SJSA1 (cell line): ENCODE measurements around the gene ZNF653. TPM values are rescaled to one million over a fixed set of nuclear protein-coding genes. Genes with fewer than 3 reads are reported as not detected.
"Not testable (repeated sequence)": the region's sequence is repeated elsewhere in the genome, so short reads cannot be mapped to it uniquely, and the experiment has no call there.

ENCODE experiments used
- DNase-seq, 2 experiments: peaks; one replicate each; pipeline ENCODE4 v3.0.0-alpha.2; 2015 to 2020; ENCODE audit warnings: low spot score in 2 of 2, low read depth in 1 of 2
- H3K27ac ChIP-seq: fragments of 250-450 bp; sonication (Bioruptor Pico); 2 replicates; pipeline ENCODE4 v1.5.1; 2020; ENCODE audit warnings: mild to moderate bottlenecking, moderate library complexity
- H3K27me3 ChIP-seq: fragments of 250-450 bp; sonication (Bioruptor Pico); replicated peaks from 2 replicates; pipeline ENCODE4 v1.5.1; 2020; ENCODE audit warnings: mild to moderate bottlenecking, moderate library complexity
- H3K36me3 ChIP-seq: fragments of 250-450 bp; sonication (Bioruptor Pico); 2 replicates; pipeline ENCODE4 v1.5.1; 2020; ENCODE audit warnings: mild to moderate bottlenecking
- H3K4me1 ChIP-seq: fragments of 250-450 bp; sonication (Bioruptor Pico); replicated peaks from 2 replicates; pipeline ENCODE4 v1.6.1; 2021; ENCODE audit warnings: mild to moderate bottlenecking
- H3K4me3 ChIP-seq: fragments of 250-450 bp; sonication (Bioruptor Pico); 2 replicates; pipeline ENCODE4 v1.5.1; 2020; ENCODE audit warnings: mild to moderate bottlenecking
- H3K9me3 ChIP-seq: fragments of 250-450 bp; sonication (Bioruptor Pico); replicated peaks from 2 replicates; pipeline ENCODE4 v1.5.1; 2020; ENCODE audit warnings: mild to moderate bottlenecking
- total RNA-seq: library from RNA; depleted of rRNA; stranded (reverse); fragments of >200 nt; shearing (Covaris generic); gene quantifications from 2 replicates; pipeline ENCODE4 v1.2.3, GENCODE V29; 2014

Gene ZNF653
- total RNA-seq, 1 experiment from 2014 or later: 4.8 TPM

DNA sequence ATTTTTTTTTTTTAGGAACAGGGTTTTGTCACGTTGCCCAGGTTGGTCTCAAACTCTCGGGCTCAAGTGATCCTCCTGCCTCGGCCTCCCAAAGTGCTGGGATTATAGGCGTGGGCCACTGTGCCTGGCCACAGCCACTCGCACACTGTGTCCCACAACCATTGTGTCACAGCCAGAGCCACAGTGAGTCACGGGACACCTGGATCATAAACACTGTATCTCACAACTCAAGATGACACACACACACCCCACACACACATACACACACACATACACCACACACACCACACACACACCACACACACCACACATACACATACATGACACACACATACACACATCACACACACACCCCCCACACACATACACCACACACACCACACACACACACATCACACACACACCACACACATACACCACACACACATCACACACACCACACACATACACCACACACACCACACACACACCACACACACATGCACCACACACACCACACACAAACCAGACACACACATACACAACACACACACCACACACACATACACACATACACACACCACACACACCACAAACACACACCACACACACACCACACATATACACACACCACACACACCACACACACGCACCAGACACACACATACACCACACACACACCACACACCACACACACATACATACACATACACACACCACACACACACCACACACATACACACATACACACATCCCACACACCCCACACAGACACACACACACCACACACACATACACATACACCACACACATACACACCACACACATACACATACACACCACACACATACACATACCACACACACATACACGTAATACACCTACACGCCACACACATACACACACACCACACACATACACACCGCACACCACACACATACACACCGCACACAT is 41.0 kb downstream of the ZNF653 start:
- Histone ChIP-seq H3K27ac (no peak overlapping the region), H3K4me3 (no peak overlapping the region), H3K9me3 (no peaks in the 10 kb centered on the region), H3K4me1 (no peaks in the 10 kb centered on the region), H3K36me3 (no peaks in the 10 kb centered on the region), H3K27me3 (no peaks in the 10 kb centered on the region)
- no peak for DNase-seq

DNA sequence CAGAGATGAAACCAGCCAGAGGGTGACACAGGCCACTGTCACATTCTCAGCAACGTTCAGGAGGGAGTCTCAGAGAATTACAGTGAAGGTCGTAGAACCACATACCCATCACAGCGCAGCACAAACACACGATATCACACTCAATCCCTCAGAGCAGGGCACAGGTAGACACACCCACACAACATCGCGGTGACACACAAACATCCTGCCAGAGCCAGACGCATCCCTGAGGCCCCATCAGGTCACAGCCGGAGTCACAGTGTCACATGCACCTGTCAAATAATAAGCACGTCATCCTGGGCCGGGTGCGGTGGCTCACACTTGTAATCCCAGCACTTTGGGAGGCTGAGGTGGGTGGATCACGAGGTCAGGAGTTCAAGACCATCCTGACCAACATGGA is 42.2 kb downstream of the ZNF653 start:
- no peak overlapping the region for H3K27ac ChIP-seq
- H3K9me3 ChIP-seq: no peaks in the 10 kb centered on the region
- no peak for DNase-seq
- H3K36me3 ChIP-seq: no peaks in the 10 kb centered on the region
- no peaks in the 10 kb centered on the region for H3K27me3 ChIP-seq
- H3K4me1 ChIP-seq: no peaks in the 10 kb centered on the region
- H3K4me3 ChIP-seq: no peak overlapping the region

DNA sequence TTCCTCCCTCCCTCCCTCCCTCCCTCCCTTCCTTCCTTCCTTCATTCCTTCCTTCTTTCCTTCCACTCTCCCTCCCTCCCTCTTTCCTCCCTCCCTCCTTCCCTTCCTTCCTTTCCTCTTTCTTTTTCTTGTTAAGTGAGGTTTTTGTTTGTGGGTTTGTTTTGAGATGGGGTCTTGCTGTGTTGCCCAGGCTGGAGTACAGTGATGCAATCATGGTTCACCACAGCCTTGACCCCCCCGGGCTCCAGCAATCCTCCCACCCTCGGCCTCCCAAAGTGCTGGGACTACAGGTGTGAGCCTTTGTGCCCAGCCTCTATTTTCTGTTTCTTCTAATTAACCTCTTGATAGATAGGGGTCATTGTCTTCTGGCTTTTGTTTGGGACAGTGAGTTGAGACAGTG is 44.2 kb downstream of the ZNF653 start:
- Histone ChIP-seq H3K27me3 (no peaks in the 10 kb centered on the region), H3K9me3 (no peaks in the 10 kb centered on the region), H3K4me3 (no peak overlapping the region), H3K4me1 (no peaks in the 10 kb centered on the region), H3K27ac (no peak overlapping the region), H3K36me3 (no peaks in the 10 kb centered on the region)
- no peak for DNase-seq

DNA sequence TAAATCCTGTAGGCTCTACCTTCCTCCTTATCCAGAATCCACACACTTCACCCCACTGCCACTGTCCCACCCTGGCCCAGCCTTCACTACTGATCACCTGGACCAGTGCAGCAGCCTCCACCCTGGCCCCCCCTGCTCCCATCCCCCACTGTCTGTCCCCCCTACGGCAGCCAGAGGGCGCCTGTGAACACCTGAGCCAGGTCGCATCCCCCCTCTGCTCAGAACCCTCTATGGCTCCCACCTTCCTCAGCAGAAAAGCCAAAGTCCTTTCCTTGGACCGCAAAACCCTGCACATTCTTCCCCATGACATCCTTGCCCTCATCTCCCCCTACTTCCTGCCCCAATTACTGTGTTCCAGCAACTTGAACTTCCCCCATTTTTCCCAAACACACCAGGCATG is 45.4 kb downstream of the ZNF653 start:
- Histone ChIP-seq H3K4me1 (no peaks in the 10 kb centered on the region), H3K36me3 (no peaks in the 10 kb centered on the region), H3K27me3 (no peaks in the 10 kb centered on the region), H3K4me3 (no peak overlapping the region), H3K9me3 (no peaks in the 10 kb centered on the region), H3K27ac (no peak overlapping the region)
- no peak for DNase-seq

DNA sequence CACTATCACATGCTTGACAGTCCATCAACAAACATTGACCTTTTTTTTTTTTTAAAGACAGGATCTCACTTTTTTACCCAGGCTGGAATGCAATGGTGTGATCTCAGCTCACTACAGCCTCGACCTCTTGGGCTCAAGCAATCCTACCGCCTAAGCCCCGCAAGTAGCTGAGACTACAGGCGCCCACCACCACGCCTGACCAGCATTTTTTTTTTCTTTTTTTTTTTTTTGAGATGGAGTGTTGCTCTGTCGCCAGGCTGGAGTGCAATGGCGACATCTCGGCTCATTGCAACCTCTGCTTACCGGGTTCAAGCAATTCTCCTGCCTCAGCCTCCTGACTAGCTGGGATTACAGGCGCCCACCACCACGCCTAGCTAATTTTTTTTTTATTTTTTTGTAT is 46.7 kb downstream of the ZNF653 start:
- not testable (repeated sequence) for H3K27me3 ChIP-seq, DNase-seq, H3K9me3 ChIP-seq, H3K36me3 ChIP-seq, H3K4me3 ChIP-seq, H3K27ac ChIP-seq, H3K4me1 ChIP-seq

DNA sequence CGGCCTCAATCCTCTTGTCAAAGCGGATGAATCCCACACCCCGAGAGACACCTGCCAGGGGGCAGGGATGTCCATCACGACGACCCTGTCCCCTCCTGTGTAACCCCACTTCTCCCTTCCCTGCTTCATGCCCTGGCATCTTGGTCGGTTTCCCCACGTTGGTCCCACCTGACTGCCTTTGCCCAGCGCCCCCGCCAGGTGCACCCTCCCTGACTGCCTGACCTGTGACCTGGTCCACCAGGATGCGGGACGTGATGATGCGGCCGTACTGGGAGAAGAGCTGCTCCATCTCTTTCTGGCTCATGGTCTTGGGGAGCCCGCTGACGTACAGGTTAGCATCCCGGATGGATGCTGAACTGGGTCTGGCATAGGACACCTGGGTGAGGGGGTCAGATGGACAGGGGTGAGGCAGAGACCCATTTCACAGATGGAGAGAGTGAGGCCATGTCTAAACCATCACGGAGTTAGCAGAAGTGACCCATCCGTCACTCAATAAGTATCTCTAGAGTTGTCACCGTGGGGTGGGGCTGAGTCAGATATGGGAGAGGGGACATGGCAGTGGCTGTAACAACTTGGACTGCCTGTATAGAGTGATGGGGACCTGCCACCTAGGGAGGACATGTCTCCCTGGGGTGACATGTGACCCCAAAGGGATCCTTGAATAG is 47.3 kb downstream of the ZNF653 start:
- H3K27ac ChIP-seq: no peak overlapping the region
- no peak for DNase-seq
- H3K4me1 ChIP-seq: no peaks in the 10 kb centered on the region
- no peaks in the 10 kb centered on the region for H3K27me3 ChIP-seq
- H3K36me3 ChIP-seq: no peaks in the 10 kb centered on the region
- no peak overlapping the region for H3K4me3 ChIP-seq
- no peaks in the 10 kb centered on the region for H3K9me3 ChIP-seq

DNA sequence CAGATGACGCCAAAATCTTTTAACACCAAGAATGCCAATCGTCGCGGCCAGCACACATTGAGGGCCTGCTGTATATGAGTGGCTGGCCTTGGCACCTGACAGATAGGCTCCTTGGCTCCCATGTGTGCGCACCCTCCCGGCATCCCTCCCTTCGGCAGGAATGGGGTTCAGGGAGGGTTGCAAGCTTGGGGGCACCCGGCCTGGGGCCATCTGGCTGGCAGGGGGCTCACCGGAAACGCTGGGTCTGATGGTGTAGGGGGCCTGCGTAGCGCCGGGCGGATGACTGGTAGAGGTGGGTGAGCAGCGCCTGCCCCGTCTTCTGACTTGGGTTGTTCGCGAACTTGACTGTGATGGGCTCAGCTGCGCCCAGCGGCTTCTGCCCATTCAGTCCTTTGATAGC is 47.8 kb downstream of the ZNF653 start:
- Histone ChIP-seq H3K36me3 (no peaks in the 10 kb centered on the region), H3K9me3 (no peaks in the 10 kb centered on the region), H3K4me3 (no peak overlapping the region), H3K27me3 (no peaks in the 10 kb centered on the region), H3K27ac (no peak overlapping the region), H3K4me1 (no peaks in the 10 kb centered on the region)
- no peak for DNase-seq

DNA sequence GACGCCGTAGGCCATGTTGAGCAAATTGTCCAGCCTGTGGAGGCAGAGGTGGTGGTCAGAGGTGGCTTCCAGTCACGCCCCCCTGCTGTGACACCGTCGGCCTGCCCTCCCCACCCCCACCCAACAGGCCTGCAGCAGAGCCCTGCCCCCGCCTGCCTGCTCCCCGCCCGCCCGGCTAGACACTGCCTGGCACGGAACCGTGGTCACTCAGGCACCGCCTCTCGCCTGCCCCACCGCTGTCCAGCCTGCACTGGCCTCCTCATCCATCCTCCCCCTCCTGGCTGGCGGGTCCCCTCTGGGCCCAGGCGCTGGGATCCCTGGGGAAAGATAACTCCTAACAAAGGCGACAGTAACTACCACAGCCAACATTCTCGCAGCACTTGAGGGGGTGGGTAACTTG is 48.5 kb downstream of the ZNF653 start:
- no peak overlapping the region for H3K4me3 ChIP-seq
- H3K4me1 ChIP-seq: no peaks in the 10 kb centered on the region
- H3K9me3 ChIP-seq: no peaks in the 10 kb centered on the region
- no peaks in the 10 kb centered on the region for H3K36me3 ChIP-seq
- H3K27me3 ChIP-seq: no peaks in the 10 kb centered on the region
- H3K27ac ChIP-seq: no peak overlapping the region
- no peak for DNase-seq

DNA sequence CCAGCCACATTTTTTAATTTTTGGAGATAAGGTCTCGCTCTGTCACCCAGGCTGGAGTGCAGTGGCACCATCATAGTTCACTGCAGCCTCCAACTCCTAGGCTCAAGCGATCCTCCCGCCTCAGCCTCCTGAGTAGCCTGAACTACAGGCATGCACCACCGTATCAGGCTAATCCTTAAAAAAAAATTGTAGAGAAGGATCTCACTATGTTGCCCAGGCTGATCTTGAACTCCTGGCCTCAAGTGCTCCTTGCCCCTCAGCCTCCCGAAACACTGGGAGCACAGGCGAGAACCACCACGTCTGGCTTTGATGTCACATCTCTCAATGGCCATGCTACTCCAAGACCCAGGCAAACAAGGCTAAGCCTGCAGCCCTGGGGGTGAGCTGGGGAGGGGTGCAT is 49.0 kb downstream of the ZNF653 start:
- no peaks in the 10 kb centered on the region for H3K36me3 ChIP-seq
- no peak for DNase-seq
- H3K27ac ChIP-seq: no peak overlapping the region
- H3K9me3 ChIP-seq: no peaks in the 10 kb centered on the region
- H3K27me3 ChIP-seq: no peaks in the 10 kb centered on the region
- H3K4me1 ChIP-seq: no peaks in the 10 kb centered on the region
- H3K4me3 ChIP-seq: no peak overlapping the region

DNA sequence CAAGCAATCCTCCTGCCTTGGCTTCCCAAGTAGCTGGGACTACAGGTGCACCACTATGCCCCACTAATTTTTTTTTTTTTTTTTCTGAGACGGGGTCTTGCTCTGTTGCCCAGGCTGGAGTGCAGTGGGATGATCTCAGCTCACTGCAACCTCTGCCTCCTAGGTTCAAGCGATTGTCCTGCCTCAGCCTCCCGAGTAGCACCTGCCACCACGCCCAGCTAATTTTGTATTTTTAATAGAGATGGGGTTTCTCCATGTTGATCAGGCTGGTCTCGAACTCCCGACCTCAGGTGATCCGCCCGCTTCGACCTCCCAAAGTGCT is 50.4 kb downstream of the ZNF653 start:
- not testable (repeated sequence) for H3K4me1 ChIP-seq, DNase-seq, H3K9me3 ChIP-seq

DNA sequence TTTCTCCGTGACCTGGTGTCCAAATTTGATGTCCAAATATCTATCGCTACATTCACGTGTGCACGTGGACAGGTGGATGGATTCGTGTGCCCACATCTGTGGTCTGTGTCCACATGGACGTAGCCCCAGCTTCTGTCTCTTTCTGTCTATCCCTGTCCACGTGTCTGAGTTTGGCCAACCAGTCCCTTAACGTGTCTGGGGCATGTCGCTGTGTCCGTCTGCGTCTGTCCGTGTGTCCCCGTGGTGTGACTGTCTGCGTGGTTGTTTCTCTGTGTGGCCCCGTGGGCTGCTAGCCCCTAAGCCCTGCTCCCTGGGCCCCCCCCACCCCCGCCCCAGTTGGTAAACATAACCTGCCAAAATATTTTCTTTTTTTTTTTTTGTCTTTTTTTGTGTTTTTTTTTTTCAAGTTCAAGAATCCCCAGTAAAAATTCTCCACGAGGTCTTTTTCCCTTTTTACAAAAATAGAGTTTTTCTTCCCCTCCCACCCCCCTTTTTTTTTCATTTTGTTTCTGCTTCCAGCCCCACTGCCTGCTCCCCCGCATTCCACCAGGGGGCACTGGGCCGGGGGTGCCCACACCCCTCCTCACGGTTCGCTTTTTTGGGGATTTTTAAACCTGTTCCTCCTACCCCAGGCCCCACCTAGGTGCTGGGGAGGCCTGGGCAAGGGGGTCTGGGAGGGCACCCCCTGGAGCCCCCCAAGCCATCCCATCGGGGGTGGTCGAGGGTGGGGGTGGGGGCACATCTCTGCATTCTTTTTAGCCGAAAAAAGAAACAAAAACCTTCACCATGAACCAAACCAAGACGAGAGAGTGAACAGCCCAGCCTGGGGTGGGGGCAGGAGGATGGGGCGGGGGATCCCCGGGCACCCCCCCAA is 51.9 kb downstream of the ZNF653 start:
- no peak overlapping the region for H3K27ac ChIP-seq

More for the DNA sequence above, 50.4 kb downstream of the ZNF653 start:
- not testable (repeated sequence) for H3K36me3 ChIP-seq, H3K4me3 ChIP-seq, H3K27me3 ChIP-seq, H3K27ac ChIP-seq

DNA sequence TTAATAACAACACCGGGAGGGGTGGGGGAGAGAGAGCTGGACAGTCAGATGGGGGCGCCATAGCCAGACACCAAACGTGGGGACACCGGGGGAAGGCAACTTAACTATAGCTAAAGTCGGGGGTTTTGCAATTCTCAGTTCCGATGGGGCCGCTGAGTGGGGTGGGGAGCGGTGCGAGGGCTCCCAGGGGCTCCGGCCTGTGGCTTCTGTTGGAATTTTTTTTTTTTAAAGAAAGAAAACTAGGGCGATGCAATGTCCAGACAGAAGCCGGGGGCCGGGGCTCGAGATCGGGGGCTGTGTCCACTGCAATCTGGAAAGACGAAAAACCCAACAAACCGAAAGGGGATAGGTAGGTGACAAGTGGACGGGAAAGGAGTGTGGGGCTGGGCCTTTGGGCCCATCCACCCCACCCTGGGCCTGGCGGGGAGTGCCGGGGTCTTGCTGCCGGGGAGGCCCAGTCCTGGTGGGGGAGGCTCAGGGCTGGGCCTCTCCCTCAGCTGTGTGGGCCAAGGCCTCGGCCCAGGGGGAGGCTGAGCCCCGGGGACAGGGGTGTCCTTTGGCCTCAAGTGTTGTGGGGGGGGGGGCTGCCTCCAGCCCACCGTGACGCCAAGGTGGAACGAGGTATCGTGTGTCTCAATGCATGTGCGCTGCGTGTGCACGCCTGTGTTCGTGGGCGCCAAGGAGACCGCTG is 52.9 kb downstream of the ZNF653 start:
- no peak for DNase-seq
- Histone ChIP-seq H3K9me3 (no peaks in the 10 kb centered on the region), H3K27me3 (no peaks in the 10 kb centered on the region), H3K4me1 (no peaks in the 10 kb centered on the region), H3K36me3 (peaks cover 24% of the 10 kb centered on the region), H3K27ac (no peak overlapping the region), H3K4me3 (no peak overlapping the region)

More for the DNA sequence above, 51.9 kb downstream of the ZNF653 start:
- no peak for DNase-seq
- H3K4me3 ChIP-seq: no peak overlapping the region
- H3K4me1 ChIP-seq: no peaks in the 10 kb centered on the region
- no peaks in the 10 kb centered on the region for H3K9me3 ChIP-seq
- peaks cover 15% of the 10 kb centered on the region for H3K36me3 ChIP-seq
- no peaks in the 10 kb centered on the region for H3K27me3 ChIP-seq

DNA sequence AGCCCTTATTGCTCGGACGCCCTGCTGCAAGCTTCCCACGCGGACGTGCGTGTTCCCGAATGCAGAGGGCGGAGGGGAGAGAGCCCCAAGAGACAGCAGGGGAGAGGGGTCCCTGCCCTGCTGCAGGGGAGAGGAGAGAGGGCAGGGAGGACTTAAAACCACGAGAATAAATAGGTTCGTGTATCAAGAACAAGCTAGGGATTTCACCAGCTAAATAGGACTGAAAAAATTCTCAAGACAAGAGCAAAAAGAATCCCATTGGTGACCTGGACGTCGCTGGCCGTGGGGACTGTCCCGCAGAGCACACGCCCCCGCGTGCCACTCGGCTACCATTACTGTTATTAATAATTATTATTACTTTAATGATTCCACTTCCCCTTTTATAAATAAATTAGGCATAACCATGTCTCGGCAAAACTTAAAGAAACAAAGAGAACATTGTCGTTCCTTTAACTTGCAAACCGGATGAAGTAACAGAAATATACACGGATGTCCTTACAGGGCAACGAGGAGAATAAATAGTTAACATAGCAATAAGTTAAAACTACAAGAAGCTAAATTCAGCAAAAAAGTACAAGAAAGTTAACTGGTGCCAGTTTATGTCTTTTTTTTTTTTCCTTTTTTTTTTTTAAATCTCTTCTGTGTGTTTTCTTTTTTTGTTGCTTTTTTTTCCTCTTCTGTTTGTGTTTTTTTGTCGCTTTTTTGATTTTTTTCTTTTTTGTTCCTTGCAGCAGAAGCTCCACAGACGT is 53.6 kb downstream of the ZNF653 start:
- no peaks in the 10 kb centered on the region for H3K9me3 ChIP-seq
- H3K27me3 ChIP-seq: no peaks in the 10 kb centered on the region
- no peaks in the 10 kb centered on the region for H3K4me1 ChIP-seq
- H3K4me3 ChIP-seq: no peak overlapping the region
- H3K27ac ChIP-seq: no peak overlapping the region
- no peak for DNase-seq
- peaks cover 31% of the 10 kb centered on the region for H3K36me3 ChIP-seq
